Breast epithelium (tissue), 3 donors: ENCODE measurements around the gene CRB2.

Source experiments
- CTCF ChIP-seq, 3 donors: fragments of 450-650 bp; IDR thresholded peaks; one replicate each; pipeline ENCODE4 v1.5.1; 2016 to 2017; ENCODE audit warnings: antibody characterized with exemption in 3 of 3, mild to moderate bottlenecking in 3 of 3, moderate library complexity in 3 of 3
- POLR2A ChIP-seq: fragments of 450-650 bp; IDR thresholded peaks from one replicate; pipeline ENCODE4 v1.6.1; 2016; ENCODE audit warnings: antibody characterized with exemption, mild to moderate bottlenecking, moderate library complexity
- POLR2AphosphoS5 ChIP-seq, 3 donors: sonication (generic); formaldehyde crosslinking; IDR thresholded peaks; one replicate each; pipeline ENCODE4 v1.6.1; 2017; ENCODE audit warnings: antibody characterized with exemption in 3 of 3

- no peak for TF ChIP-seq POLR2A
- no peak for TF ChIP-seq CTCF (IDR thresholded peaks at IDR 0.05)
- no peak for TF ChIP-seq POLR2AphosphoS5 (IDR thresholded peaks at IDR 0.05)
Measured at GRCh38 chr9:123355761-123356431, at the start of gene CRB2.
